A549 (cell line): ENCODE results near the gene JMJD4. TPM values are rescaled to one million over a fixed set of nuclear protein-coding genes. Genes with fewer than 3 reads are reported as not detected.
"Not testable (repeated sequence)": the region's sequence is repeated elsewhere in the genome, so short reads cannot be mapped to it uniquely, and the experiment has no call there.

Experiments used
- ATAC-seq, 2 experiments: fragments of 200-7000 bp in 1 of 2; fragments of >200 bp in 1 of 2; cut with Nextera tagmentation in 1 of 2; cut with Tn5 transposase in 1 of 2; 3 replicates each; pipeline versions ENCODE4 v1.8.0 to v1.9.1; 2018 to 2020; ENCODE audit warnings: mild to moderate bottlenecking in 1 of 2, moderate library complexity in 1 of 2
- CTCF ChIA-PET: fragments of 300-600 bp; sonication (Branson Sonifier 250); formaldehyde crosslinking; extraction: SDS; loops from one replicate; lab custom pipeline; 2021; ENCODE audit warnings: antibody characterized with exemption, inconsistent platforms; lab: Yijun Ruan, JAX
- POLR2A ChIA-PET: fragments of 350-600 bp; formaldehyde crosslinking; extraction: SDS; loops from one replicate; lab custom pipeline; 2021; ENCODE audit warnings: antibody characterized with exemption, inconsistent platforms; lab: Yijun Ruan, JAX
- DNase-seq, 2 experiments: peaks; one replicate each; pipeline versions ENCODE4 v3.0.0 to v3.0.0-alpha.2; 2011 to 2016; ENCODE audit warnings: low read depth in 1 of 2, low spot score in 1 of 2
- FAIRE-seq: peaks from 2 replicates; lab custom pipeline; 2011; peaks lifted over from hg19 to GRCh38; lab: Jason Lieb, UNC
- H3K27ac ChIP-seq, 2 experiments: fragments of >200 bp; sonication (Bioruptor Twin); formaldehyde crosslinking; 3 replicates each; pipeline ENCODE4 v1.5.1; 2016 to 2017
- H3K4me1 ChIP-seq: fragments of >200 bp; sonication (Bioruptor Twin); formaldehyde crosslinking; 3 replicates; pipeline ENCODE4 v1.6.1; 2016
- H3K4me2 ChIP-seq: fragments of >200 bp; sonication (Bioruptor Twin); formaldehyde crosslinking; 3 replicates; pipeline ENCODE4 v1.6.1; 2016
- H3K4me3 ChIP-seq: fragments of >200 bp; sonication (Bioruptor Twin); formaldehyde crosslinking; 3 replicates; pipeline ENCODE4 v1.5.1; 2016
- H3K9me3 ChIP-seq: fragments of >200 bp; sonication (Bioruptor Twin); formaldehyde crosslinking; 3 replicates; pipeline ENCODE4 v1.6.1; 2016
- BHLHE40 ChIP-seq: IDR thresholded peaks from 2 replicates; pipeline ENCODE4 v1.6.1; 2012; ENCODE audit warnings: low read depth, low read length, inconsistent platforms
- CBX2 ChIP-seq: fragments of 200-600 bp; sonication (generic); IDR thresholded peaks from 2 replicates; pipeline ENCODE4 v1.6.1; 2016; ENCODE audit warnings: low read depth, mild to moderate bottlenecking, borderline replicate concordance
- CBX8 ChIP-seq: fragments of 200-600 bp; sonication (generic); IDR thresholded peaks from 2 replicates; pipeline ENCODE4 v1.6.1; 2016
- EP300 ChIP-seq, 2 experiments: fragments of >200 bp; sonication (Bioruptor Twin); formaldehyde crosslinking; IDR thresholded peaks; 2 replicates in 1 of 2; 3 replicates in 1 of 2; pipeline ENCODE4 v1.6.1; 2016 to 2017
- ESRRA ChIP-seq: fragments of 150-350 bp; IDR thresholded peaks from 2 replicates; pipeline ENCODE4 v1.6.1; 2014; ENCODE audit warnings: mild to moderate bottlenecking, low read length, borderline replicate concordance
- FOSL2 ChIP-seq, 2 experiments: fragments of 450-650 bp in 1 of 2; fragments of >200 bp in 1 of 2; sonication (Bioruptor Twin) in 1 of 2; formaldehyde crosslinking; IDR thresholded peaks; 2 replicates each; pipeline versions ENCODE4 v1.5.0 to v1.6.1; 2016 to 2020; ENCODE audit warnings: mild to moderate bottlenecking in 1 of 2, moderate library complexity in 1 of 2
- HEYL ChIP-seq: fragments of 250-450 bp; sonication (Bioruptor Pico); IDR thresholded peaks from 2 replicates; pipeline ENCODE4 v1.8.0; 2021; ENCODE audit warnings: mild to moderate bottlenecking, moderate library complexity
- HOXB5 ChIP-seq: fragments of 250-450 bp; sonication (Bioruptor Pico); IDR thresholded peaks from 2 replicates; pipeline ENCODE4 v1.5.0; 2020; ENCODE audit warnings: mild to moderate bottlenecking, moderate library complexity
- JUN ChIP-seq, 2 experiments: fragments of >200 bp; sonication (Bioruptor Twin); formaldehyde crosslinking; IDR thresholded peaks; 2 replicates in 1 of 2; 3 replicates in 1 of 2; pipeline ENCODE4 v1.6.1; 2016 to 2017
- NFE2L2 ChIP-seq: fragments of 150-350 bp; conservative IDR thresholded peaks from 2 replicates; pipeline ENCODE4 v1.6.1; 2014; ENCODE audit warnings: low read length
- NPAS2 ChIP-seq: fragments of 250-450 bp; sonication (Bioruptor Pico); IDR thresholded peaks from 2 replicates; pipeline ENCODE4 v1.8.0; 2022; ENCODE audit warnings: mild to moderate bottlenecking, moderate library complexity, borderline replicate concordance
- NR3C1 ChIP-seq: fragments of >200 bp; sonication (Bioruptor Twin); formaldehyde crosslinking; IDR thresholded peaks from 3 replicates; pipeline ENCODE4 v1.6.1; 2017
- PHF8 ChIP-seq: fragments of 200-600 bp; sonication (generic); IDR thresholded peaks from 2 replicates; pipeline ENCODE4 v1.6.1; 2016; ENCODE audit warnings: low read depth, mild to moderate bottlenecking, antibody characterized with exemption, moderate library complexity, borderline replicate concordance
- POLR2AphosphoS2 ChIP-seq: conservative IDR thresholded peaks from 2 replicates; pipeline ENCODE4 v1.6.1; 2012; ENCODE audit warnings: low read length, improper control_type of control experiment, inconsistent platforms
- RCOR1 ChIP-seq: fragments of 150-350 bp; IDR thresholded peaks from 2 replicates; pipeline ENCODE4 v1.6.1; 2014; ENCODE audit warnings: antibody characterized with exemption, low read length, low read depth
- RNF2 ChIP-seq: fragments of 200-600 bp; sonication (generic); IDR thresholded peaks from 2 replicates; pipeline ENCODE4 v1.6.1; 2016; ENCODE audit warnings: low read depth, mild to moderate bottlenecking, antibody characterized with exemption, moderate library complexity, borderline replicate concordance
- TP53 ChIP-seq: fragments of 250-450 bp; sonication (Bioruptor Pico); IDR thresholded peaks from 2 replicates; pipeline ENCODE4 v1.5.0; 2021; ENCODE audit warnings: mild to moderate bottlenecking, moderate library complexity
- WGBS: methylation state at CpG from one replicate; pipeline ENCODE4 v1.1.6; 2017; ENCODE audit errors: missing lambda C conversion rate; 5-methylcytosine and 5-hydroxymethylcytosine counted together
- polyA plus RNA-seq, 4 experiments: library from polyadenylated mRNA; depleted of rRNA in 3 of 4; stranded (reverse); fragments of >200 nt; fragmentation: RNase III in 1 of 4; extraction: RNeasy Plus Mini Kit Qiagen cat#74134 plus additional on column Dnase treatment in 1 of 4; gene quantifications; 2 replicates in 3 of 4; 3 replicates in 1 of 4; pipeline ENCODE4 v1.2.3, GENCODE V29; 2011 to 2017
- TF ChIP-seq, protein P1 (sequence below): fragments of 250-450 bp; sonication (Bioruptor Pico); IDR thresholded peaks from 2 replicates; pipeline ENCODE4 v1.5.0; 2021; ENCODE audit warnings: mild to moderate bottlenecking, moderate library complexity, borderline replicate concordance
- TF ChIP-seq, protein P2 (sequence below): fragments of 150-350 bp; IDR thresholded peaks from 2 replicates; pipeline ENCODE4 v1.6.1; 2014; ENCODE audit warnings: low read depth, mild to moderate bottlenecking, low read length
- TF ChIP-seq, protein P3 (sequence below): fragments of >200 bp; sonication (Bioruptor Twin); formaldehyde crosslinking; IDR thresholded peaks from 2 replicates; pipeline ENCODE4 v1.6.1; 2016
- TF ChIP-seq, protein P4 (sequence below): fragments of >200 bp; sonication (Bioruptor Twin); formaldehyde crosslinking; IDR thresholded peaks from 3 replicates; pipeline ENCODE4 v1.5.1; 2016

The JMJD4 gene
- polyA plus RNA-seq, 2 of the 4 experiments (the other 2 are of a cell fraction), result 18.8 to 21.2 TPM

DNA sequence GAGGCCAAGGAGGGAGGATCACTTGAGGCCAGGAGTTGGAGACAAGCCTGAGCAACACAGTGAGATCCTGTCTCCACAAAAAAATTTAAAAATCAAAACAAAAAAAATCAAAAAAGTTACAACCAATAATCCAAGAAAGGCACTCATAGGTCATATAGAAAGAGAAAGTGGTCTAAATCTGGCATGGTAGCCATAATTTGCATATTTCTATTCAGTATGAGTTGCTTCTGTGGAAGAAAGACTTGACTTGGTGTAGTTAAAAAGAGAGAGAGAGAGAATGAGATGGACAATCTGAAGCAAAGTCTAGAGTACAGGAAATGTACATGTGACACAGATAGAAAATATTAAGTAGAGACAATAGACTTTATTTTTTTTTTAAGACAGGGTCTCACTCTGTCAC is 22.5 kb downstream of the JMJD4 start:
- DNase-seq (no peak), FAIRE-seq (no peak), ATAC-seq (no peak)
- H3K4me1 ChIP-seq, result no peaks in the 10 kb centered on the region
- no peak overlapping the region for H3K4me2 ChIP-seq
- H3K27ac ChIP-seq, result no peak overlapping the region
- POLR2A ChIA-PET, result no interaction called here
- CTCF ChIA-PET, result no interaction called here
- peaks cover 44% of the 10 kb centered on the region for H3K9me3 ChIP-seq
- H3K4me3 ChIP-seq, result no peak overlapping the region
- TF ChIP-seq HEYL, result no peak
- TF ChIP-seq PHF8, result no peak
- no peak for TF ChIP-seq NPAS2 (CRISPR knock-in tag)
- TF ChIP-seq HOXB5, result no peak
- TF ChIP-seq NR3C1, result no peak
- no peak for TF ChIP-seq RCOR1
- no peak for TF ChIP-seq ESRRA

DNA sequence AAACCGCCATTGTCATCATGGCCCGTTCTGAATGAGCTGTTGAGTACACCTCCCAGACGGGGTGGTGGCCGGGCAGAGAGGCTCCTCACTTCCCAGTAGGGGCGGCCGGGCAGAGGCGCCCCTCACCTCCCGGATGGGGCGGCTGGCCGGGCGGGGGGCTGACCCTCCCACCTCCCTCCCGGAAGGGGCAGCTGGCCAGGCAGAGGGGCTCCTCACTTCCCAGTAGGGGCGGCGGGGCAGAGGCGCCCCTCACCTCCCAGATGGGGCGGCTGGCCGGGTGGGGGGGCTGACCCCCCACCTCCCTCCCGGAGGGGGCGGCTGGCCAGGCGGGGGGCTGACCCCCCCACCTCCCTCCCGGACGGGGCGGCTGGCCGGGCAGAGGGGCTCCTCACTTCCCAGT is 24.6 kb downstream of the JMJD4 start:
- ATAC-seq, CTCF ChIA-PET, H3K4me1 ChIP-seq, H3K4me2 ChIP-seq, H3K4me3 ChIP-seq, FAIRE-seq, DNase-seq, H3K27ac ChIP-seq, POLR2A ChIA-PET: not testable (repeated sequence)
- H3K9me3 ChIP-seq, result peaks cover 42% of the 10 kb centered on the region
- 52% methylated on average over 4 of the region's 24 CpGs for WGBS

DNA sequence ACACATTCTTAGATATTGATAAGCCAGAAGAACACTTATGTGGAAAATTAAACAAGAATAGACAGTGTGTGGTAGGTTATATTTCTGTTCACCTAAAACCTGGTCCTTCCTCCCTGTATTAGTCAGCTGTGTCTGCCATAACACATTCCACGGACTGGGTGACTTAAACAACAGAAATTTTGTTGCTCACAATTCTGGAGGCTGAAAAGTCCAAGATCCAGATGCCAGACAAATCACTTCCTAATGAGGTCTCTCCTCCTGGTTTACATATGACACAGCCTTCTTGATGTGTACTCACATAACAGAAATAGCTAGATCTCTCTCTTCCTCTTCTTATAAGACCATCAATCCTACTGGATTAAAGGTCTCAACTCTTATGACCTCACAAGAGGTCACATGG is 25.7 kb downstream of the JMJD4 start:
- ATAC-seq (no peak), DNase-seq (no peak), FAIRE-seq (no peak)
- Histone ChIP-seq H3K4me3 (no peak overlapping the region), H3K4me1 (no peaks in the 10 kb centered on the region), H3K4me2 (no peak overlapping the region), H3K27ac (no peak overlapping the region), H3K9me3 (peaks cover 35% of the 10 kb centered on the region)
- ChIA-PET POLR2A (no interaction called here), CTCF (interaction anchor here (0.5 kb wide), 1 partner anchor 1481 kb away, joined by 3 read pairs; no protein-coding TSS in a partner anchor)
- TF ChIP-seq CBX8, result no peak
- TF ChIP-seq NFE2L2, result no peak
- TF ChIP-seq POLR2AphosphoS2, result no peak
- TF ChIP-seq, protein P1, sequence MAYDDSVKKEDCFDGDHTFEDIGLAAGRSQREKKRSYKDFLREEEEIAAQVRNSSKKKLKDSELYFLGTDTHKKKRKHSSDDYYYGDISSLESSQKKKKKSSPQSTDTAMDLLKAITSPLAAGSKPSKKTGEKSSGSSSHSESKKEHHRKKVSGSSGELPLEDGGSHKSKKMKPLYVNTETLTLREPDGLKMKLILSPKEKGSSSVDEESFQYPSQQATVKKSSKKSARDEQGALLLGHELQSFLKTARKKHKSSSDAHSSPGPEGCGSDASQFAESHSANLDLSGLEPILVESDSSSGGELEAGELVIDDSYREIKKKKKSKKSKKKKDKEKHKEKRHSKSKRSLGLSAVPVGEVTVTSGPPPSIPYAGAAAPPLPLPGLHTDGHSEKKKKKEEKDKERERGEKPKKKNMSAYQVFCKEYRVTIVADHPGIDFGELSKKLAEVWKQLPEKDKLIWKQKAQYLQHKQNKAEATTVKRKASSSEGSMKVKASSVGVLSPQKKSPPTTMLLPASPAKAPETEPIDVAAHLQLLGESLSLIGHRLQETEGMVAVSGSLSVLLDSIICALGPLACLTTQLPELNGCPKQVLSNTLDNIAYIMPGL (CRISPR knock-in tag), result no peak
- TF ChIP-seq EP300 (IDR thresholded peaks at IDR 0.05), result no peak
- TF ChIP-seq BHLHE40, result no peak
- TF ChIP-seq CBX2, result no peak
- TF ChIP-seq, protein P2, sequence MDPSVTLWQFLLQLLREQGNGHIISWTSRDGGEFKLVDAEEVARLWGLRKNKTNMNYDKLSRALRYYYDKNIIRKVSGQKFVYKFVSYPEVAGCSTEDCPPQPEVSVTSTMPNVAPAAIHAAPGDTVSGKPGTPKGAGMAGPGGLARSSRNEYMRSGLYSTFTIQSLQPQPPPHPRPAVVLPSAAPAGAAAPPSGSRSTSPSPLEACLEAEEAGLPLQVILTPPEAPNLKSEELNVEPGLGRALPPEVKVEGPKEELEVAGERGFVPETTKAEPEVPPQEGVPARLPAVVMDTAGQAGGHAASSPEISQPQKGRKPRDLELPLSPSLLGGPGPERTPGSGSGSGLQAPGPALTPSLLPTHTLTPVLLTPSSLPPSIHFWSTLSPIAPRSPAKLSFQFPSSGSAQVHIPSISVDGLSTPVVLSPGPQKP, result no peak
- no peak for TF ChIP-seq RNF2
- no peak for TF ChIP-seq FOSL2 (IDR thresholded peaks at IDR 0.05)
- TF ChIP-seq FOSL2 (CRISPR knock-in tag; IDR thresholded peaks at IDR 0.05), result no peak
- TF ChIP-seq, protein P3, sequence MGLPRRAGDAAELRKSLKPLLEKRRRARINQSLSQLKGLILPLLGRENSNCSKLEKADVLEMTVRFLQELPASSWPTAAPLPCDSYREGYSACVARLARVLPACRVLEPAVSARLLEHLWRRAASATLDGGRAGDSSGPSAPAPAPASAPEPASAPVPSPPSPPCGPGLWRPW, result no peak
- 4% methylated on average over 1 of the region's 1 CpG for WGBS

DNA sequence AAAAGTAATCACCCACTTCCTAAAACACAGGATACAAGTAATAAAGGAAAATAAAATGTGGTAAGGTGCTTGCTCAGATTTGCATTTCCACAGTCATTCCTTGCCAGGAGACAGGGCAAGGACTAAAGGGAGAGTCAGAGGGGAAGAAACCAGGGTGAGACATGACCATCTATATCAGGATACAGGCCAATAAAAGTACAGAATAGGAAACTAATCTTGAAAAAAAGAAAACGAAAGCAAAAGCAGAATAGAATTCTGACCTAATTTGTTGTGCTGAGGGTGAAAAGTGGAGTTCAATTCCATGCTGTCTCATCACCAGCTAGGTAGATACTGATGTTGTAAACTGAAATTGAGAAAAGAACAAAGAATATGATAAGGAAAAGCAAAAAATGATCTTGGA is 27.3 kb downstream of the JMJD4 start:
- H3K4me1 ChIP-seq, result no peaks in the 10 kb centered on the region
- 0% methylated on average over 1 of the region's 1 CpG for WGBS
- no peak overlapping the region for H3K4me2 ChIP-seq
- ATAC-seq (no peak), DNase-seq (no peak), FAIRE-seq (no peak)
- H3K4me3 ChIP-seq, result no peak overlapping the region
- ChIA-PET CTCF (no interaction called here), POLR2A (no interaction called here)
- H3K9me3 ChIP-seq, result peaks cover 34% of the 10 kb centered on the region
- no peak overlapping the region for H3K27ac ChIP-seq
- TF ChIP-seq TP53 (CRISPR knock-in tag) (no peak), JUN (IDR thresholded peaks at IDR 0.05) (no peak), NFE2L2 (no peak)
- TF ChIP-seq, protein P4, sequence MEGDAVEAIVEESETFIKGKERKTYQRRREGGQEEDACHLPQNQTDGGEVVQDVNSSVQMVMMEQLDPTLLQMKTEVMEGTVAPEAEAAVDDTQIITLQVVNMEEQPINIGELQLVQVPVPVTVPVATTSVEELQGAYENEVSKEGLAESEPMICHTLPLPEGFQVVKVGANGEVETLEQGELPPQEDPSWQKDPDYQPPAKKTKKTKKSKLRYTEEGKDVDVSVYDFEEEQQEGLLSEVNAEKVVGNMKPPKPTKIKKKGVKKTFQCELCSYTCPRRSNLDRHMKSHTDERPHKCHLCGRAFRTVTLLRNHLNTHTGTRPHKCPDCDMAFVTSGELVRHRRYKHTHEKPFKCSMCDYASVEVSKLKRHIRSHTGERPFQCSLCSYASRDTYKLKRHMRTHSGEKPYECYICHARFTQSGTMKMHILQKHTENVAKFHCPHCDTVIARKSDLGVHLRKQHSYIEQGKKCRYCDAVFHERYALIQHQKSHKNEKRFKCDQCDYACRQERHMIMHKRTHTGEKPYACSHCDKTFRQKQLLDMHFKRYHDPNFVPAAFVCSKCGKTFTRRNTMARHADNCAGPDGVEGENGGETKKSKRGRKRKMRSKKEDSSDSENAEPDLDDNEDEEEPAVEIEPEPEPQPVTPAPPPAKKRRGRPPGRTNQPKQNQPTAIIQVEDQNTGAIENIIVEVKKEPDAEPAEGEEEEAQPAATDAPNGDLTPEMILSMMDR, result no peak
- TF ChIP-seq, protein P1 (CRISPR knock-in tag), result no peak

DNA sequence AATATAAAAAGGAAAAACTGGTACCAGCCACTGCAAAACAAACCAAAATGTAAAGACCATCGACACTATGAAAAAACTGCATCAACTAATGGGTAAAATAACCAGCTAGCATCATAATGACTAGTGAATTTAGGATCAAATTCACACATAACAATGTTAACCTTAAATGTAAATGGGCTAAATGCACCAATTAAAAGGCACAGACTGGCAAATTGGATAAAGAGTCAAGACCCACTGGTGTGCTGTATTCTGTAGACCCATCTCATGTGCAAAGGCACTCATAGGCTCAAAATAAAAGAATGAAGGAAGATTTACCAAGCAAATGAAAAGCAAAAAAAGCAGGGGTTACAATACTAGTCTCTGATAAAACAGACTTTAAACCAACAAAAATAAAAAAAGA is 33.5 kb downstream of the JMJD4 start:
- CTCF ChIA-PET, ATAC-seq, FAIRE-seq, H3K4me3 ChIP-seq, POLR2A ChIA-PET, H3K27ac ChIP-seq, H3K4me2 ChIP-seq, H3K4me1 ChIP-seq, DNase-seq: not testable (repeated sequence)
- 0% methylated on average over 1 of the region's 1 CpG for WGBS
- H3K9me3 ChIP-seq, result peaks cover 28% of the 10 kb centered on the region
